ENCODE measurements around the gene LMF1.
"Not testable (repeated sequence)": the region's sequence is repeated elsewhere in the genome, so short reads cannot be mapped to it uniquely, and the experiment has no call there.

Gene LMF1

GRCh38 chr16:964356-965035, 6.3 kb downstream of the LMF1 start:
- peaks cover 8% of the 10 kb centered on the region for H3K9me3 Mint-ChIP-seq
- peak overlapping the region; percentile 82 for H3K4me3 Mint-ChIP-seq
- H3K27me3 Mint-ChIP-seq (ENCODE audit: low read depth) = no peaks in the 10 kb centered on the region
- peaks cover 17% of the 10 kb centered on the region for H3K36me3 Mint-ChIP-seq (ENCODE audit: low read depth)
- peaks cover 31% of the 10 kb centered on the region for H3K4me1 Mint-ChIP-seq (ENCODE audit: low read depth)
- H3K27ac Mint-ChIP-seq = peak overlapping the region; percentile 96

DNA sequence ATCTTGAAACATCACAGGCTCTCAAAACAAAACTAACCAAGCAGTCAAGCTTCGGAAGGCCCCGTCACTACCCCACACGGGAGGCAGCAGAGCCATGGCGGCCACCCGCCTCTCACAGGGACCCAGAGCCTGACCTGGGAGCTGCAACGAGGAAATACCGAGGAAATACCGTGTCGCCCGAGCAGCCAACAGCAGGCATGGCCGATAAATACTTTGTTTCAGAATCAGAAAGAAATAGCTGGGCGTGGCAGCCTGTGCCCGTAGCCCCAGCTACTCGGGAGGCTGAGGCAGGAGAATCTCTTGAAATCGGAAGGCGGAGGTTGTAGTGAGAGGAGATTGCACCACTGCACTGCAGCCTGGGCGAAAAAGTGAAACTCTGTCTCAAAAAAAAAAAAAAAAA, 6.9 kb downstream of the LMF1 start:
- peaks cover 8% of the 10 kb centered on the region for H3K9me3 Mint-ChIP-seq
- H3K4me1 Mint-ChIP-seq (ENCODE audit: low read depth) = peaks cover 31% of the 10 kb centered on the region
- peak overlapping the region; percentile 82 for H3K4me3 Mint-ChIP-seq
- H3K27me3 Mint-ChIP-seq (ENCODE audit: low read depth) = no peaks in the 10 kb centered on the region
- peak overlapping the region; percentile 96 for H3K27ac Mint-ChIP-seq
- peaks cover 17% of the 10 kb centered on the region for H3K36me3 Mint-ChIP-seq (ENCODE audit: low read depth)

DNA sequence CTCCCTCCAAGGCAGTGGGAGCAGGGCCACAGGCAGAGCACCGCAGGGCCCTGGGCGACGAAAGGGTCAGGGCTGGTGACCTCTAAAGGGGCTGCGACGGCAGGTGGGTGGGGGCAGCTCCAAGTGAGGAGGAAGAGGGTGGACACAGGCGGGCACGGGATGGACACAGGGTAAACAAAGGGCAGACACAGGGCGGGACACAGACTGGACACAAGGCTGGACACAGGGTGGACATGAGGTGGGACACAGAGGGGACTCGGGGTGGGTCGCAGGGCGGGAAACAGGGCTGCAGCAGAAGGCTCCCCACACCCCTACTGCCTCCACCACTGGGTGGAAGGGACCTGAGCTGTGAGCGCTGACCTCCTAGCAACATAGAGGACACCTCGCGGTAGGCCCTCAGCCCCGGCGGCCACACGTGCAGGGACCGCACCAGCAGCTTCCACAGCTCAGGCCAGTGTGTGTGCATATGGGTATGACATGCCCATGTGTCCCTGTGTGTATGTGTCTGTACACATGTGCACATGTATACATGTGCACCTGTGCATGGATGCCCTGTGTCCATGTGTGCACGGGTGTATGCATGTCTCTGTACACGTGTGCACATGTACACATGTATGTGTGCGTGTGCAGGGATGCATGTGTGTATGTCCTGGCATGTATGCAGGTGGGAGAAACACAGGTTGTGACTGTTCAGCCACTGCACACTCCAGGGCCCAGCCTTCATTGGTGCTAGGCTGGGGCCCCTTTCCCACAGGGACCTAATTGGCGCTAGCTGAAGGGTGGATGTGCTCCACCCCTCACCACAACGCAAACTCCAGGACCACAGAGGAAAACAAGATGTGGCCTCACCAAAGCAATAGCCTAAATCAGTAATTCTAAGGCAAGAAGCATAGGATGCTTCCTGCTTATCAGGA, 7.6 kb downstream of the LMF1 start:
- no peaks in the 10 kb centered on the region for H3K27me3 Mint-ChIP-seq (ENCODE audit: low read depth)
- H3K36me3 Mint-ChIP-seq (ENCODE audit: low read depth) = peaks cover 17% of the 10 kb centered on the region
- peaks cover 25% of the 10 kb centered on the region for H3K4me1 Mint-ChIP-seq (ENCODE audit: low read depth)
- peak overlapping the region; percentile 96 for H3K27ac Mint-ChIP-seq
- peaks cover 8% of the 10 kb centered on the region for H3K9me3 Mint-ChIP-seq
- H3K4me3 Mint-ChIP-seq = peak overlapping the region; percentile 82

- H3K4me1 Mint-ChIP-seq (ENCODE audit: low read depth) = peaks cover 24% of the 10 kb centered on the region
- H3K27me3 Mint-ChIP-seq (ENCODE audit: low read depth) = no peaks in the 10 kb centered on the region
- H3K9me3 Mint-ChIP-seq = peaks cover 8% of the 10 kb centered on the region
These were observed 8.4 kb downstream of the LMF1 start for GRCh38 chr16:962366-962765.

DNA sequence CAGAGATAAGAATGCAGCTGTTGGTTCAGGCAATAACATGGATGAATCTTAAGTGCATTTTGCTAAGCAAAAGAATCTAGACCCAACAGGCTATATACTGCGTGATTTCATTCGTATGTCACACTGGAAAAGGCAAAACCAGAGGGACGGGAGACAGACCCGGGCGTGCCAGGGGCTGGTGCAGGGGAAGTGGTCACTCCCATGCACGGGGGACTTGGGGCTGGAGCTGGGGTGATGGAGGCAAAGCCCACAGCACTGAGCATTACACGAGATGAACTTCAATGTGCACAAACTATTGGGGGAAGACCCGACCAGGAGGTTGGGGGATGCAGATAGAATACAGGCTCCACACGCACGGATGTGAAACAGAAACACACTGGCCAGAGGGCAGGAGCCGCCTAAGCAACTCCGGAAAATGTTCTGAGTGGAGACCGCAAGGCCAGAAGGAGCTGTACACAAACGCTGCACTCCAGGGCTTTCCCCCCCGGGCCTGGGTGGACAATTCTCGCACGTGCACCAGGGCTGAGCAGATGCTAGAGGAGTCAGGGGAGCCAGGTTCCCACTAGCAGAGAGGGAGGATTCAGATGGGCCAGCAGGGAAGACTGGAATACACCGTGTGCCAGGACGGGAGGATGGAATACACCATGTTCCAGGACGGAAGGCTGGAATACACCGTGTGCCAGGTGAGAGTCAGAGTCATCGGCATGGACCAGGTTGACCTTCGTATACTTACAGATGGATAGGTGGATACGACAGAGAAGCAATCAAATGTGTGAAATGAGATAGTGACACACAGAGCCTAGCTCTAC, 11.3 kb downstream of the LMF1 start:
- Mint-ChIP-seq H3K27me3 (ENCODE audit: low read depth) (no peaks in the 10 kb centered on the region), H3K9me3 (no peaks in the 10 kb centered on the region), H3K36me3 (ENCODE audit: low read depth) (peaks cover 1% of the 10 kb centered on the region), H3K4me1 (ENCODE audit: low read depth) (peaks cover 11% of the 10 kb centered on the region), H3K27ac (no peak overlapping the region), H3K4me3 (no peak overlapping the region)

More at GRCh38 chr16:962366-962765, 8.4 kb downstream of the LMF1 start:
- no peak overlapping the region for H3K27ac Mint-ChIP-seq
- H3K36me3 Mint-ChIP-seq (ENCODE audit: low read depth) = peaks cover 16% of the 10 kb centered on the region
- H3K4me3 Mint-ChIP-seq = no peak overlapping the region

DNA sequence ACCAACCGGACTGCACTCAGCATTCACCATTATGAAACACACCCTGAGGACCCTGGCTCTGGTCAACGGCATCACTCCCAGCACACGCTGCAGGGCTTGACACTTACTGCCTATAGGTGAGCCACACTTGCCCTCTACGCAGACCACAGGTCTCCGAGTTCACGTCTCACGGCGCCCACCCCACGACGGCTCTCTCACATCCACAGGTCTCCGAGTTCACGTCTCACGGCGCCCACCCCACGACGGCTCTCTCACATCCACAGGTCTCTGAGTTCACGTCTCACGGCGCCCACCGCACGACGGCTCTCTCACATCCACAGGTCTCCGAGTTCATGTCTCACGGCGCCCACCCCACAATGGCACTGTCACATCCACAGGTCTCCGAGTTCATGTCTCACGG, 15.0 kb downstream of the LMF1 start:
- H3K4me1 Mint-ChIP-seq (ENCODE audit: low read depth); H3K36me3 Mint-ChIP-seq (ENCODE audit: low read depth); H3K27ac Mint-ChIP-seq; H3K27me3 Mint-ChIP-seq (ENCODE audit: low read depth); H3K9me3 Mint-ChIP-seq; H3K4me3 Mint-ChIP-seq: not testable (repeated sequence)

GRCh38 chr16:953818-954217, 17.0 kb downstream of the LMF1 start:
- H3K36me3 Mint-ChIP-seq (ENCODE audit: low read depth); H3K4me3 Mint-ChIP-seq; H3K9me3 Mint-ChIP-seq; H3K27ac Mint-ChIP-seq; H3K4me1 Mint-ChIP-seq (ENCODE audit: low read depth); H3K27me3 Mint-ChIP-seq (ENCODE audit: low read depth): not testable (repeated sequence)

GRCh38 chr16:952321-952720, 18.5 kb downstream of the LMF1 start:
- Mint-ChIP-seq H3K9me3 (no peaks in the 10 kb centered on the region), H3K4me3 (no peak overlapping the region), H3K4me1 (ENCODE audit: low read depth) (no peaks in the 10 kb centered on the region), H3K27me3 (ENCODE audit: low read depth) (no peaks in the 10 kb centered on the region), H3K27ac (no peak overlapping the region), H3K36me3 (ENCODE audit: low read depth) (peaks cover 10% of the 10 kb centered on the region)

DNA sequence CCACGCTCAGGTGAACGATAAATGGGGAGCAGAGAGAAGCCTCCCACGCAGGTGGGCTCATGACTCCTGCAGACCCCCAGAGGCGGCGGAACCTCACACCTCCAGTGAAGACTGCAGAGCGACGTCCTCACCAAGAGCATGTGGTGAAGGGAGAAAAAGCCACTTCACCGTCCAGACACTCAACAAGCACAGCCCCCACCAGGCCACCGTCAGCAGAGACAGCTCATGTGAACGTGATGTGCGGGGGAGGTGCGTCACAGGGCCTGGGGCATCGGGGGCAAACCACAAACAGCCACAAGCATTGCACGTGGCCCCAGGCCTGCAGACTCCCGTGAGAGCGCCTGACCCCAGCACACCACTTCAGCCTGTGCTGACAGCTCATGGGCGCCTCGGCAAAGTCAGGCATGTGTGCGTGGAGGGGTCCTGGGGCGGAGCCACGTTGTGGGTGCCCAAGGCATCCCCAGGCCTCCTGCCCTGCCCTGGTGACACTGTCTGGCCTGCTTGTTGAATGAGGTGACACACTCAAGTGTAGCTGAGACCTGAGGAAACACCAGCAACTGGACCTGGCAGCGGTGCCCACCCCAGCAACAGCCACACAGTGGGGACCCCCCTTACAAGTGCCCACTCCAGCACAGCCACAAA, 19.0 kb downstream of the LMF1 start:
- no peaks in the 10 kb centered on the region for H3K4me1 Mint-ChIP-seq (ENCODE audit: low read depth)
- no peaks in the 10 kb centered on the region for H3K9me3 Mint-ChIP-seq
- H3K27ac Mint-ChIP-seq = no peak overlapping the region
- no peak overlapping the region for H3K4me3 Mint-ChIP-seq
- H3K36me3 Mint-ChIP-seq (ENCODE audit: low read depth) = peaks cover 11% of the 10 kb centered on the region
- no peaks in the 10 kb centered on the region for H3K27me3 Mint-ChIP-seq (ENCODE audit: low read depth)

DNA sequence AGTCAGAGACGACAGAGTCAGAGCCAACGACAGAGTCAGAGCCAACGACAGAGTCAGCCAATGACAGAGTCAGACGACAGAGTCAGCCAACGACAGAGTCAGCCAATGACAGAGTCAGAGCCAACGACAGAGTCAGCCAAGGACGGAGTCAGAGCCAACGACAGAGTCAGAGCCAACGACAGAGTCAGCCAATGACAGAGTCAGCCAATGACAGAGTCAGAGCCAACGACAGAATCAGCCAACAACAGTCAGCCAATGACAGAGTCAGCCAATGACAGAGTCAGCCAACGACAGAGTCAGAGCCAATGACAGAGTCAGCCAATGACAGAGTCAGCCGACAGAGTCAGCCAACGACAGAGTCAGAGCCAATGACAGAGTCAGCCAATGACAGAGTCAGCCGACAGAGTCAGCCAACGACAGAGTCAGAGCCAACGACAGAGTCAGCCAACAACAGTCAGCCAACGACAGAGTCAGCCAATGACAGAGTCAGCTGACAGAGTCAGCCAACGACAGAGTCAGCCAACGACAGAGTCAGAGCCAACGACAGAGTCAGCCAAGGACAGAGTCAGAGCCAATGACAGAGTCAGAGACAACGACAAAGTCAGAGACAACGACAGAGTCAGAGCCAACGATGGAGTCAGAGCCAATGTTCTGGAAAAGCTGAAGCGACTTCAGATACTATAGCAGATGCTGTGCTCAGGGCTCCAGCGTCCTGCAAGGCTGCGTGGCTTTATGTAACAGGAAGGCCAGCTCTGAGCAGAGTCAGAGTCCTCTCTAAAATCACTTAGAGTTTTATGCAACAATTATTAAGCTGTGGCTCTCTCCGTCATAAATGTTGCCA, 19.8 kb downstream of the LMF1 start:
- not testable (repeated sequence) for H3K9me3 Mint-ChIP-seq; H3K27ac Mint-ChIP-seq; H3K27me3 Mint-ChIP-seq (ENCODE audit: low read depth); H3K4me3 Mint-ChIP-seq; H3K4me1 Mint-ChIP-seq (ENCODE audit: low read depth)
- H3K36me3 Mint-ChIP-seq (ENCODE audit: low read depth) = peaks cover 13% of the 10 kb centered on the region

- not testable (repeated sequence) for H3K9me3 Mint-ChIP-seq; H3K4me3 Mint-ChIP-seq; H3K27ac Mint-ChIP-seq; H3K27me3 Mint-ChIP-seq (ENCODE audit: low read depth); H3K4me1 Mint-ChIP-seq (ENCODE audit: low read depth)
- H3K36me3 Mint-ChIP-seq (ENCODE audit: low read depth) = peaks cover 17% of the 10 kb centered on the region
These were observed 22.0 kb downstream of the LMF1 start for GRCh38 chr16:948767-949166.

DNA sequence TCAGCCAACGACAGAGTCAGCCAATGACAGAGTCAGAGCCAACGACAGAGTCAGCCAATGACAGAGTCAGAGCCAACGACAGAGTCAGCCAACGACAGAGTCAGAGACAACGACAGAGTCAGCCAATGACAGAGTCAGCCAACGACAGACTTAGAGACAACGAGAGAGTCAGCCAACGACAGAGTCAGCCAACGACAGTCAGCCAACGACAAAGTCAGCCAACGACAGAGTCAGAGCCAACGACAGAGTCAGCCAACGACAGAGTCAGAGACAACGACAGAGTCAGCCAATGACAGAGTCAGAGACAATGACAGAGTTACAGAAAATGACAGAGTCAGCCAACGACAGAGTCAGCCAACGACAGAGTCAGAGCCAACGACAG, 22.9 kb downstream of the LMF1 start:
- not testable (repeated sequence) for H3K27ac Mint-ChIP-seq; H3K4me1 Mint-ChIP-seq (ENCODE audit: low read depth); H3K9me3 Mint-ChIP-seq; H3K27me3 Mint-ChIP-seq (ENCODE audit: low read depth); H3K4me3 Mint-ChIP-seq
- peaks cover 19% of the 10 kb centered on the region for H3K36me3 Mint-ChIP-seq (ENCODE audit: low read depth)

DNA sequence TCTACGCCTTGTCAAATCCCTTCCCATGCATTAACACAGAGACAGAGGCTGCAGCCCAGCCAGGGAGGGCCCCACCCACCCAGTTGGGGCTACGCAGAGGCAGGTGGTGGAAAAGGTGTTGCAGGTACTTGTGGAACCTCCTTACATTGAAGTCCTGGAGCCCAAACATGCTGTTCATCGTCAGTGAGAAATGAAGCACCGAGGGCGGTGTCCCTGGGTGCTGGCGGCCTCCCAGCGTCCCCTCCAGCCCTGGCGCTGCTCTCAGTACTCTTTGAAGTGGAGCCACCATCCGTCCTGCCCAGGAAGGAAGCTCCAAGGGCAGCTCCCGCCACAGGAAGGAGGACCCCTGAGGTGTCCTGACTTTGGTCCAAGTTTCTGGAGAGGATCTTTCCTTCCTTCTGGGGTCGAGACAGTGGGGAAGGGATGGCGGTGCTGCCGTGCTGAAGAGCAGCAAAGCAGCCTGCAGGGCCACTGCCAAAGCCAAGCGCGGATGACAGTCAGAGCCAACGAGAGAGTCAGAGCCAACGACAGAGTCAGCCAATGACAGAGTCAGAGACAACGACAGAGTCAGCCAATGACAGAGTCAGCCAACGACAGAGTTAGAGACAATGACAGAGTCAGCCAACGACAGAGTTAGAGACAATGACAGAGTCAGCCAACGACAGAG, 23.4 kb downstream of the LMF1 start:
- no peak overlapping the region for H3K27ac Mint-ChIP-seq
- no peaks in the 10 kb centered on the region for H3K27me3 Mint-ChIP-seq (ENCODE audit: low read depth)
- H3K36me3 Mint-ChIP-seq (ENCODE audit: low read depth) = peaks cover 22% of the 10 kb centered on the region
- H3K4me3 Mint-ChIP-seq = no peak overlapping the region
- H3K9me3 Mint-ChIP-seq = peaks cover 10% of the 10 kb centered on the region
- no peaks in the 10 kb centered on the region for H3K4me1 Mint-ChIP-seq (ENCODE audit: low read depth)
